Astrocyte (in vitro differentiated cells and primary cell): ENCODE results near the gene OR6S1. TPM values are rescaled to one million over a fixed set of nuclear protein-coding genes. Genes with fewer than 3 reads are reported as not detected.

Experiments used
- DNase-seq: peaks from one replicate; pipeline ENCODE4 v3.0.0-alpha.2; 2010; ENCODE audit warnings: low read depth
- FAIRE-seq: peaks from 2 replicates; lab custom pipeline; 2011; peaks lifted over from hg19 to GRCh38; lab: Jason Lieb, UNC
- H2AFZ ChIP-seq: 2 replicates; pipeline ENCODE4 v1.6.0; 2012; ENCODE audit warnings: low read depth, low read length, inconsistent platforms
- H3K27ac ChIP-seq: 2 replicates; pipeline ENCODE4 v1.5.1; 2011; ENCODE audit warnings: low read depth, low read length, inconsistent platforms
- H3K27me3 ChIP-seq: 2 replicates; pipeline ENCODE4 v1.6.0; 2011; ENCODE audit warnings: low read length, inconsistent platforms; ENCODE audit not compliant: insufficient read depth
- H3K36me3 ChIP-seq: 2 replicates; pipeline ENCODE4 v1.5.1; 2011; ENCODE audit warnings: low read length, inconsistent platforms; ENCODE audit not compliant: insufficient read depth
- H3K4me1 ChIP-seq: 2 replicates; pipeline ENCODE4 v1.5.1; 2011; ENCODE audit warnings: low read length, inconsistent platforms; ENCODE audit not compliant: insufficient read depth
- H3K4me2 ChIP-seq: 2 replicates; pipeline ENCODE4 v1.6.0; 2012; ENCODE audit warnings: low read length, inconsistent platforms
- H3K4me3 ChIP-seq: 2 replicates; pipeline ENCODE4 v1.5.1; 2011; ENCODE audit warnings: low read depth, mild to moderate bottlenecking, low read length, inconsistent platforms; ENCODE audit not compliant: insufficient read depth
- H3K79me2 ChIP-seq: 2 replicates; pipeline ENCODE4 v1.6.0; 2012; ENCODE audit warnings: mild to moderate bottlenecking, low read length, inconsistent platforms; ENCODE audit not compliant: insufficient read depth
- H3K9ac ChIP-seq: 2 replicates; pipeline ENCODE4 v1.6.0; 2012; ENCODE audit warnings: mild to moderate bottlenecking, low read length, inconsistent platforms
- H3K9me3 ChIP-seq: 2 replicates; pipeline ENCODE4 v1.5.1; 2012; ENCODE audit warnings: low read depth, mild to moderate bottlenecking, low read length, inconsistent platforms; ENCODE audit not compliant: insufficient read depth
- H4K20me1 ChIP-seq: 2 replicates; pipeline ENCODE4 v1.6.0; 2012; ENCODE audit warnings: low read length, inconsistent platforms; ENCODE audit not compliant: insufficient read depth
- H3K27ac Mint-ChIP-seq: one replicate; pipeline ENCODE4 v1.8.0; 2021; ENCODE audit warnings: mild to moderate bottlenecking, mixed read lengths; ENCODE audit not compliant: unreplicated experiment
- H3K27me3 Mint-ChIP-seq: one replicate; pipeline ENCODE4 v1.8.0; 2021; ENCODE audit warnings: low read depth, mixed read lengths; ENCODE audit not compliant: unreplicated experiment
- H3K36me3 Mint-ChIP-seq: one replicate; pipeline ENCODE4 v1.8.0; 2021; ENCODE audit warnings: low read depth, mixed read lengths; ENCODE audit not compliant: unreplicated experiment
- H3K4me1 Mint-ChIP-seq: one replicate; pipeline ENCODE4 v1.8.0; 2021; ENCODE audit warnings: low read depth, mixed read lengths; ENCODE audit not compliant: unreplicated experiment
- H3K4me3 Mint-ChIP-seq: one replicate; pipeline ENCODE4 v1.8.0; 2021; ENCODE audit warnings: mild to moderate bottlenecking, moderate library complexity, mixed read lengths; ENCODE audit not compliant: unreplicated experiment
- H3K9me3 Mint-ChIP-seq: one replicate; pipeline ENCODE4 v1.8.0; 2021; ENCODE audit warnings: mild to moderate bottlenecking, mixed read lengths; ENCODE audit not compliant: unreplicated experiment
- EZH2 ChIP-seq: IDR thresholded peaks from 2 replicates; pipeline ENCODE4 v1.6.1; 2012; ENCODE audit warnings: mild to moderate bottlenecking, low read length, inconsistent platforms; ENCODE audit not compliant: insufficient read depth
- total RNA-seq: library from RNA; stranded (reverse); gene quantifications from 2 replicates; pipeline ENCODE4 v1.2.1, GENCODE V29; 2021
- TF ChIP-seq, protein P1 (sequence below): IDR thresholded peaks from 2 replicates; pipeline ENCODE4 v1.5.1; 2011; ENCODE audit warnings: low read depth, mild to moderate bottlenecking, inconsistent platforms, low read length, moderate library complexity; ENCODE audit not compliant: insufficient read depth

OR6S1 gene
- total RNA-seq, 1 donor from 2014 or later = not detected

- no peak for TF ChIP-seq EZH2
- TF ChIP-seq, protein P1, sequence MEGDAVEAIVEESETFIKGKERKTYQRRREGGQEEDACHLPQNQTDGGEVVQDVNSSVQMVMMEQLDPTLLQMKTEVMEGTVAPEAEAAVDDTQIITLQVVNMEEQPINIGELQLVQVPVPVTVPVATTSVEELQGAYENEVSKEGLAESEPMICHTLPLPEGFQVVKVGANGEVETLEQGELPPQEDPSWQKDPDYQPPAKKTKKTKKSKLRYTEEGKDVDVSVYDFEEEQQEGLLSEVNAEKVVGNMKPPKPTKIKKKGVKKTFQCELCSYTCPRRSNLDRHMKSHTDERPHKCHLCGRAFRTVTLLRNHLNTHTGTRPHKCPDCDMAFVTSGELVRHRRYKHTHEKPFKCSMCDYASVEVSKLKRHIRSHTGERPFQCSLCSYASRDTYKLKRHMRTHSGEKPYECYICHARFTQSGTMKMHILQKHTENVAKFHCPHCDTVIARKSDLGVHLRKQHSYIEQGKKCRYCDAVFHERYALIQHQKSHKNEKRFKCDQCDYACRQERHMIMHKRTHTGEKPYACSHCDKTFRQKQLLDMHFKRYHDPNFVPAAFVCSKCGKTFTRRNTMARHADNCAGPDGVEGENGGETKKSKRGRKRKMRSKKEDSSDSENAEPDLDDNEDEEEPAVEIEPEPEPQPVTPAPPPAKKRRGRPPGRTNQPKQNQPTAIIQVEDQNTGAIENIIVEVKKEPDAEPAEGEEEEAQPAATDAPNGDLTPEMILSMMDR = no peak
- H2AFZ ChIP-seq = peak overlapping the region; percentile 83
- FAIRE-seq (peak; percentile 41), DNase-seq (no peak)
- peaks cover 15% of the 10 kb centered on the region for H3K4me1 ChIP-seq
- no peaks in the 10 kb centered on the region for H3K36me3 ChIP-seq
- Mint-ChIP-seq H3K4me1 (peaks cover 9% of the 10 kb centered on the region), H3K4me3 (no peak overlapping the region), H3K27ac (no peak overlapping the region), H3K36me3 (no peaks in the 10 kb centered on the region), H3K9me3 (no peaks in the 10 kb centered on the region), H3K27me3 (peaks cover 6% of the 10 kb centered on the region)
- peaks cover under 1% of the 10 kb centered on the region for H3K27me3 ChIP-seq
- H3K27ac ChIP-seq = peak overlapping the region; percentile 98
- H3K79me2 ChIP-seq = no peaks in the 10 kb centered on the region
- H4K20me1 ChIP-seq = no peaks in the 10 kb centered on the region
- peak overlapping the region; percentile 92 for H3K4me2 ChIP-seq
- H3K9me3 ChIP-seq = no peaks in the 10 kb centered on the region
- H3K4me3 ChIP-seq = peak overlapping the region; percentile 92
- H3K9ac ChIP-seq = peak overlapping the region; percentile 97
These were observed 39.4 kb upstream of the OR6S1 start for GRCh38 chr14:20680843-20681347.

GRCh38 chr14:20680363-20680762 is 38.9 kb upstream of the OR6S1 start:
- Histone ChIP-seq H4K20me1 (no peaks in the 10 kb centered on the region), H3K9me3 (no peaks in the 10 kb centered on the region), H3K79me2 (no peaks in the 10 kb centered on the region), H3K9ac (no peak overlapping the region), H3K27ac (no peak overlapping the region), H3K4me2 (peak overlapping the region; percentile 92), H3K4me1 (peaks cover 15% of the 10 kb centered on the region), H3K36me3 (no peaks in the 10 kb centered on the region), H3K27me3 (peaks cover 3% of the 10 kb centered on the region), H2AFZ (no peak overlapping the region), H3K4me3 (no peak overlapping the region)
- DNase-seq (no peak), FAIRE-seq (no peak)
- H3K27me3 Mint-ChIP-seq = peaks cover 9% of the 10 kb centered on the region
- H3K36me3 Mint-ChIP-seq = no peaks in the 10 kb centered on the region
- no peaks in the 10 kb centered on the region for H3K9me3 Mint-ChIP-seq
- peaks cover 9% of the 10 kb centered on the region for H3K4me1 Mint-ChIP-seq
- H3K4me3 Mint-ChIP-seq = no peak overlapping the region
- no peak overlapping the region for H3K27ac Mint-ChIP-seq
- TF ChIP-seq EZH2 = no peak
- TF ChIP-seq, protein P1 = no peak

- Histone ChIP-seq H4K20me1 (no peaks in the 10 kb centered on the region), H3K27me3 (peaks cover 3% of the 10 kb centered on the region), H3K9me3 (no peaks in the 10 kb centered on the region), H2AFZ (no peak overlapping the region), H3K4me3 (no peak overlapping the region), H3K4me2 (no peak overlapping the region), H3K79me2 (no peaks in the 10 kb centered on the region), H3K36me3 (no peaks in the 10 kb centered on the region), H3K9ac (no peak overlapping the region), H3K4me1 (peaks cover 15% of the 10 kb centered on the region), H3K27ac (no peak overlapping the region)
- H3K4me1 Mint-ChIP-seq = peaks cover 9% of the 10 kb centered on the region
- no peak for TF ChIP-seq EZH2
- TF ChIP-seq, protein P1 = no peak
- DNase-seq (no peak), FAIRE-seq (no peak)
- peaks cover 9% of the 10 kb centered on the region for H3K27me3 Mint-ChIP-seq
- no peaks in the 10 kb centered on the region for H3K9me3 Mint-ChIP-seq
- no peak overlapping the region for H3K27ac Mint-ChIP-seq
- no peak overlapping the region for H3K4me3 Mint-ChIP-seq
- no peaks in the 10 kb centered on the region for H3K36me3 Mint-ChIP-seq
These were observed 38.4 kb upstream of the OR6S1 start for GRCh38 chr14:20679907-20680306.
